Activated T-cell treated with anti-CD3 and anti-CD28 coated beads, Interleukin-2, amount 50 U/mL, for 4 hours (primary cell): ENCODE data around the gene SNX21. TPM values are rescaled to one million over a fixed set of nuclear protein-coding genes. Genes with fewer than 3 reads are reported as not detected.
"Not testable (repeated sequence)": the region's sequence is repeated elsewhere in the genome, so short reads cannot be mapped to it uniquely, and the experiment has no call there.

Source experiments
- ATAC-seq, 2 donors: fragments of 200-7000 bp; cut with Tn5 transposase; one replicate each; pipeline ENCODE4 v1.10.0; 2021
- DNase-seq: peaks from one replicate; pipeline ENCODE4 v3.0.0-alpha.2; 2020
- H3K27me3 Mint-ChIP-seq: one replicate; pipeline ENCODE4 v1.8.0; 2021; ENCODE audit warnings: low read depth, mixed read lengths
- H3K36me3 Mint-ChIP-seq: one replicate; pipeline ENCODE4 v1.8.0; 2022; ENCODE audit warnings: mixed read lengths; ENCODE audit not compliant: insufficient read depth
- H3K4me1 Mint-ChIP-seq: one replicate; pipeline ENCODE4 v1.8.0; 2021; ENCODE audit warnings: low read depth, mixed read lengths
- H3K4me3 Mint-ChIP-seq: one replicate; pipeline ENCODE4 v1.8.0; 2021; ENCODE audit warnings: mild to moderate bottlenecking, moderate library complexity, mixed read lengths
- H3K9me3 Mint-ChIP-seq: one replicate; pipeline ENCODE4 v1.8.0; 2021; ENCODE audit warnings: mixed read lengths
- total RNA-seq, 3 donors: library from RNA; stranded (reverse); gene quantifications; one replicate each; pipeline ENCODE4 v1.2.1, GENCODE V29; 2021

SNX21 gene
- total RNA-seq, 3 donors from 2014 or later, result 0.83 to 0.98 (median 0.87) TPM

GRCh38 chr20:45814314-45814713 lies 19.3 kb upstream of the SNX21 start:
- Mint-ChIP-seq H3K36me3 (peaks cover 18% of the 10 kb centered on the region), H3K27me3 (no peaks in the 10 kb centered on the region), H3K4me3 (no peak overlapping the region), H3K9me3 (no peaks in the 10 kb centered on the region), H3K4me1 (peaks cover 16% of the 10 kb centered on the region)
- no peak for DNase-seq
- no peak for ATAC-seq

- Mint-ChIP-seq H3K9me3 (no peaks in the 10 kb centered on the region), H3K4me3 (no peak overlapping the region), H3K36me3 (no peaks in the 10 kb centered on the region), H3K27me3 (peaks cover 2% of the 10 kb centered on the region), H3K4me1 (peaks cover 11% of the 10 kb centered on the region)
- ATAC-seq (no peak), DNase-seq (no peak)
Observed at GRCh38 chr20:45816951-45817350, 16.6 kb upstream of the SNX21 start.

DNA sequence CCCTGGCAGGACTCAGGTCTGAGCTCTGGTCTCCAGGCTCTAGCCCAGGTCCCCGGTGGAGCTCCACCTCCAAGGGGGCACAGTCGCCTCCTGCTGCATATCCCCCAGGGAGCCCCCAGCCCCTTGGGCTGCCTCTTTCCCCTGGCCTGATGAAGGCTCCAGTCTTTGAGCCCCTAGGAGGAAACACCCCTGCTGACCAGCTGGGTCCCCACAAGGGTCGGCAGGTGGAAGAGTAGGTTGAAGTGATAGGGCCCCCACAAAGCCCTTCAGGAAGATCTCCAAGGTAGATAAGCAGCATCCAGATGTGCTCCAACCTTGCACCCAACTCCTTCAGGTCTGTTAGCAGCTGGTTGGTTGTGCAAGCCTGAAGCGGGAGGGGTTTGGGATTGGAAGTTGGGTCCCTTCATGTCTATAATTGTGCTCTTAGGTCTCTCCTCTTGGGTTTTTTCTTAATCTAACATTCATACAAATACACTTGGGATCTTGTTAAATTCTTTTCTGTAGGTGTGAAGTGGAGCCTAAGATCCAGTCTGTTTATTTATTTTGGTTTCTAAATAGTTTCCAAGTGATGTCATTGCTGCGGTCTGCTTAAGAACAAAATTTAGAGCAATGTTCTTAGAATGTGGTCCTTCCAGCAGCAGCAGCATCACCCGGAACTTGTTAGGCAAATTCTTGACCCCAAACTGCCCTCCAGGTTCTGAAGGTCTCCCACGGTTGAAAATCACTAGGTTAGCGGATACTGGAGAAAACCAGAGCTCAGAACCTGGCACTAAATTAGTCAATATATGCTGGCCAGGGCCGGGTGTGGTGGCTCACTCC lies 16.0 kb upstream of the SNX21 start:
- H3K4me3 Mint-ChIP-seq, result no peak overlapping the region

DNA sequence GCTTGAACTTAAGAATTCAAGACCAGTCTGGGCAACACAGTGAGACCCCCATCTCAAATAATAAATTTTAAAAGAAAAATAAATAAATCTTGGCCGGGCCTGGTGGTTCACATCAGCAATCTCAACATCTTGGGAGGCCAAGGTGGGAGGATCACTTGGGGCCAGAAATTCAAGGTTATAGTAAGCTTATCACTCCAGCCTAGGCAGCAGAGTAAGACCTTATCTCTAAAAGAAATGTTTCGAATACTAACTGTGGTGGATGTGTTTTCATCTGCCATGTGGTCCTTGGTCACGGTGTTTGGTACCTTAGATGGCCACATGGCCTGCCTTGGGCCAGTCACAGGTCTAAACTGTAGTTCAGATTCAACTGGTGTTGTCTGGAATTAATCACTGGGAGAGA lies 15.4 kb upstream of the SNX21 start:
- Mint-ChIP-seq H3K4me3 (no peak overlapping the region), H3K36me3 (no peaks in the 10 kb centered on the region), H3K9me3 (no peaks in the 10 kb centered on the region), H3K4me1 (peaks cover 6% of the 10 kb centered on the region), H3K27me3 (peaks cover 7% of the 10 kb centered on the region)
- no peak for DNase-seq
- no peak for ATAC-seq

More for the DNA sequence above, 16.0 kb upstream of the SNX21 start:
- peaks cover 11% of the 10 kb centered on the region for H3K4me1 Mint-ChIP-seq
- no peak for ATAC-seq
- H3K9me3 Mint-ChIP-seq, result no peaks in the 10 kb centered on the region
- H3K27me3 Mint-ChIP-seq, result peaks cover 4% of the 10 kb centered on the region
- no peak for DNase-seq
- no peaks in the 10 kb centered on the region for H3K36me3 Mint-ChIP-seq

DNA sequence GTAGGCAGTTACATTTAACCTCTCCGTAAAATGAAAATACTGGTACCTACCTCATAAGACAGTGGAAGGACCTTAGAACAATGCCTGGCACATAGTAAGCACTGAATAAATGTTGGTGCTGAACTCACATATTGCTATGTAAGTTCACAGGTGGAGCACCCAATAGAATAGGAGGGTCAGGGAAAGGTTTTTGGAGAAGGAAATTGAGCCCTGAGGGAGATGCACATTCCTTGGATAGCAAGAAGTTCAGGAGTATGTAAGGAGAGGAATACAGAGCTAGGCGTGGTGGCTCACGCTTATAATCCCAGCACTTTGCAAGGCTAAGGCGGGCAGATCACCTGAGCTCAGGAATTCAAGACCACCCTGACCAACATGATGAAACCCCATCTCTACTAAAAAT lies 14.1 kb upstream of the SNX21 start:
- no peaks in the 10 kb centered on the region for H3K36me3 Mint-ChIP-seq
- peaks cover 8% of the 10 kb centered on the region for H3K4me1 Mint-ChIP-seq

GRCh38 chr20:45821947-45822346 lies 11.7 kb upstream of the SNX21 start:
- DNase-seq (no peak), ATAC-seq (no peak)
- Mint-ChIP-seq H3K4me3 (no peak overlapping the region), H3K9me3 (no peaks in the 10 kb centered on the region), H3K36me3 (no peaks in the 10 kb centered on the region), H3K27me3 (peaks cover 23% of the 10 kb centered on the region), H3K4me1 (peaks cover 10% of the 10 kb centered on the region)

More for the DNA sequence above, 14.1 kb upstream of the SNX21 start:
- Mint-ChIP-seq H3K27me3 (peaks cover 18% of the 10 kb centered on the region), H3K4me3 (no peak overlapping the region), H3K9me3 (no peaks in the 10 kb centered on the region)
- ATAC-seq (no peak), DNase-seq (no peak)

DNA sequence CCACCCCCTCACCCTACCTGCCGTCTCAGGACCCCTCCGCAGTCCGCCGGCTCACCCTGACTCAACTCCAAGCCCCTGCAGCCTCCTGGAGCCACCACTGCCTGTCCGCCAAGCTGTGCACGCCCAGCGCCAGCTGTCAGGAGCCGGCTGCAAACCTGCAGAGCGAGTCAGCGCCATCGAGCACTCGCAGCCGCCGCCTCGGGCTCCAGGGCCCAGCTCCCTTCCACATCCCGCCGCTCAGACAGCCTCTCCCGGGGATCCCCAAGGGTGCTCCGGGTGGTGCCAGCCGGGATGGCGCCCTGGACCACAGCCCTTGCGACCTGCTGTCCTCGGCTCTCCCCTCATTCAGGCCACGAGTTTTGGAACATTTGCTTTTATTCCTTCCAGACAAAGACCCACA lies 10.7 kb upstream of the SNX21 start:
- H3K4me1 Mint-ChIP-seq, result peaks cover 10% of the 10 kb centered on the region
- H3K9me3 Mint-ChIP-seq, result no peaks in the 10 kb centered on the region
- H3K27me3 Mint-ChIP-seq, result peaks cover 23% of the 10 kb centered on the region
- ATAC-seq (peak; percentile 17 to 20), DNase-seq (no peak)
- H3K4me3 Mint-ChIP-seq, result no peak overlapping the region
- H3K36me3 Mint-ChIP-seq, result no peaks in the 10 kb centered on the region

- peaks cover 10% of the 10 kb centered on the region for H3K4me1 Mint-ChIP-seq
- ATAC-seq (peak; percentile 83 to 86), DNase-seq (peak; percentile 46)
- peak overlapping the region; percentile 67 for H3K4me3 Mint-ChIP-seq
- H3K9me3 Mint-ChIP-seq, result no peaks in the 10 kb centered on the region
- no peaks in the 10 kb centered on the region for H3K36me3 Mint-ChIP-seq
- H3K27me3 Mint-ChIP-seq, result peaks cover 23% of the 10 kb centered on the region
Observed at GRCh38 chr20:45823949-45824835, 9.4 kb upstream of the SNX21 start.

GRCh38 chr20:45826381-45827019 lies 7.1 kb upstream of the SNX21 start:
- Mint-ChIP-seq H3K27me3 (peaks cover 20% of the 10 kb centered on the region), H3K36me3 (no peaks in the 10 kb centered on the region), H3K4me1 (peaks cover 10% of the 10 kb centered on the region), H3K4me3 (no peak overlapping the region), H3K9me3 (no peaks in the 10 kb centered on the region)
- no peak for ATAC-seq
- no peak for DNase-seq

DNA sequence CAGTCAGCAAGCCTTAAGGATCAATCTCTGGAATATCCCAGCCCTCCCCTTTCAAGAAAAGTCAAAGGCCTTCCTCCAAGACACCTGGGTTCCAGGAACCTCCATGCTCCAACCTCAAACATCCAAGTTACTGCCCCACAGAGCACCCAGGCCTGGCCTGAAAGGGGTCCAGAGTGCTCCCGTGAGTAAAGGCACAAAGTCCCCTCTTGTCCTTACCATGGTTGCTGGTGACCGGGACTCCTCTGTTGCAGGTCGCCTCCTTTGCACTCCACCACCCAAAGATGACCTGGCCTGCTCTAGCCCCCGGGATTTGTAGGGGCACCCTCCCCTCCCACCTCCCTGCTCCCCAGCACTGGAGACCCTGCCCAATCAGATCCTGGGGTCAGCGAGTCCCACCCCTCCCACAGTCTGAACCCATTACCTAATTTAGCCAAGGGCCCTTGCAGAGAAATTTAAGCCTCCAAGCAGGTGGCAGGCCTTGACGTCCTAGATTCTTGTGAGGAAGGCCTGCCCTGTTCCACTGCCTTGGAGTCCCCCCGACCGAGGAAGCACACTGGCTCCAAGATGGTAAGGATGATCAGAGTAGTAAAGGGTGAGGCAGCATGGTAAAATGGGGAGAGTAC lies 6.5 kb upstream of the SNX21 start, which contains the start of gene TNNC2:
TSS of gene TNNC2 (minus strand) at position 283 of the 623 bp plus-strand sequence. CDS start at position 219, 64 bp downstream.
- ATAC-seq, result no peak
- peaks cover 20% of the 10 kb centered on the region for H3K27me3 Mint-ChIP-seq
- no peaks in the 10 kb centered on the region for H3K9me3 Mint-ChIP-seq
- no peak within 1 kb of the TSS for H3K4me3 Mint-ChIP-seq
- DNase-seq, result no peak
- peaks cover 10% of the 10 kb centered on the region for H3K4me1 Mint-ChIP-seq
- no peaks in the 10 kb centered on the region for H3K36me3 Mint-ChIP-seq

- DNase-seq, result no peak
- no peaks in the 10 kb centered on the region for H3K36me3 Mint-ChIP-seq
- H3K9me3 Mint-ChIP-seq, result no peaks in the 10 kb centered on the region
- H3K27me3 Mint-ChIP-seq, result peaks cover 18% of the 10 kb centered on the region
- H3K4me3 Mint-ChIP-seq, result no peak overlapping the region
- ATAC-seq, result no peak
- peaks cover 9% of the 10 kb centered on the region for H3K4me1 Mint-ChIP-seq
Observed at GRCh38 chr20:45827712-45828111, 5.9 kb upstream of the SNX21 start.

- H3K4me3 Mint-ChIP-seq, result no peak overlapping the region
- H3K27me3 Mint-ChIP-seq, result peaks cover 13% of the 10 kb centered on the region
- DNase-seq, result no peak
- H3K4me1 Mint-ChIP-seq, result peaks cover 15% of the 10 kb centered on the region
- ATAC-seq, result no peak
- no peaks in the 10 kb centered on the region for H3K9me3 Mint-ChIP-seq
- no peaks in the 10 kb centered on the region for H3K36me3 Mint-ChIP-seq
Observed at GRCh38 chr20:45828589-45828988, 5.0 kb upstream of the SNX21 start.

GRCh38 chr20:45829673-45830106 lies 3.9 kb upstream of the SNX21 start:
- H3K4me1 Mint-ChIP-seq, H3K27me3 Mint-ChIP-seq, H3K4me3 Mint-ChIP-seq, H3K9me3 Mint-ChIP-seq, H3K36me3 Mint-ChIP-seq, DNase-seq, ATAC-seq: not testable (repeated sequence)

DNA sequence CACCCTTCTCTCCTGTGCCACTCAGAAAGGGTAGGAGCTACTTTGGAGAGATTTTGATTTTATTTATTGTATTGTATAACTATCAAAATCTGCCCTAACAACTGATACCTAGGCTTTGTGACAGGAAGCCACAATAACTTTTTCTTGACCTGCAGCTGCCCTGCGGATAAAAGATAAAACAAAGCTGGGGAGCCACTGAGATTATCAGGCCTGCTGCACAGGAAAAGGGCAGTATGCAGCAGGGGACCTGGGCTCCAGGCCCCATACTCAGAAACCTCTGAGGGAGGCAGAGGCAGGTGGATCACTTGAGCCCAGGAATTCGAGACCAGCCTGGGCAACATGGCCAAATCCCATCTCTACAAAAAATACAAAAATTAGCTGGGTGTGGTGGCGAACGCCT lies 980 bp upstream of the SNX21 start:
- ATAC-seq (no peak), DNase-seq (no peak)
- H3K4me1 Mint-ChIP-seq, result peaks cover 6% of the 10 kb centered on the region
- H3K36me3 Mint-ChIP-seq, result no peaks in the 10 kb centered on the region
- no peaks in the 10 kb centered on the region for H3K27me3 Mint-ChIP-seq
- H3K9me3 Mint-ChIP-seq, result no peaks in the 10 kb centered on the region
- H3K4me3 Mint-ChIP-seq, result peak overlapping the region; percentile 80
